OCI-LY7 (cell line): ENCODE measurements around the gene LIPH. TPM values are rescaled to one million over a fixed set of nuclear protein-coding genes. Genes with fewer than 3 reads are reported as not detected.

Source experiments
- BruUV-seq: library from RNA; stranded (reverse); fragments of 400-500 nt; replicated peaks from 2 replicates; lab custom pipeline; 2021; lab: Mats Ljungman, UMichigan
- CTCF ChIA-PET: fragments of 300-600 bp; sonication (Branson Sonifier 250); formaldehyde crosslinking; loops from one replicate; lab custom pipeline; 2022; ENCODE audit warnings: antibody characterized with exemption; ENCODE audit not compliant: unreplicated experiment; lab: Charles Lee
- POLR2A ChIA-PET: fragments of 300-600 bp; sonication (Branson Sonifier 250); formaldehyde crosslinking; loops from one replicate; lab custom pipeline; 2022; ENCODE audit warnings: antibody characterized with exemption; lab: Charles Lee
- DNase-seq: peaks from one replicate; pipeline ENCODE4 v3.0.0-alpha.2; 2015; ENCODE audit warnings: low spot score
- H2AFZ ChIP-seq: fragments of 200-600 bp; sonication (generic), shearing (Covaris generic); 2 replicates; pipeline ENCODE4 v1.6.1; 2014; ENCODE audit warnings: mild to moderate bottlenecking, antibody characterized with exemption, low read length, moderate library complexity
- H3K27ac ChIP-seq: fragments of 200-600 bp; sonication (generic); 2 replicates; pipeline ENCODE4 v1.5.1; 2014; ENCODE audit warnings: mixed run types, low read depth, mild to moderate bottlenecking, moderate library complexity, low read length, inconsistent platforms; ENCODE audit not compliant: poor library complexity, severe bottlenecking
- H3K36me3 ChIP-seq: fragments of 200-600 bp; sonication (generic); 2 replicates; pipeline ENCODE4 v1.6.1; 2014; ENCODE audit warnings: mild to moderate bottlenecking, antibody characterized with exemption, low read length, moderate library complexity, mixed read lengths; ENCODE audit not compliant: insufficient read depth
- H3K4me1 ChIP-seq: fragments of 200-600 bp; sonication (generic); 2 replicates; pipeline ENCODE4 v1.5.1; 2014; ENCODE audit warnings: mild to moderate bottlenecking, low read length; ENCODE audit not compliant: insufficient read depth, poor library complexity, severe bottlenecking
- H3K4me2 ChIP-seq: fragments of 200-600 bp; sonication (generic); 2 replicates; pipeline ENCODE4 v1.6.1; 2014; ENCODE audit warnings: mild to moderate bottlenecking, low read length
- H3K4me3 ChIP-seq: fragments of 200-600 bp; sonication (generic); 2 replicates; pipeline ENCODE4 v1.5.1; 2014; ENCODE audit warnings: mild to moderate bottlenecking, low read depth, low read length; ENCODE audit not compliant: poor library complexity, severe bottlenecking
- H3K79me2 ChIP-seq: fragments of 200-600 bp; sonication (generic); 2 replicates; pipeline ENCODE4 v1.6.1; 2016; ENCODE audit warnings: low read depth, mild to moderate bottlenecking, low read length, moderate library complexity, mixed read lengths; ENCODE audit not compliant: insufficient read depth
- H3K9me2 ChIP-seq: fragments of 200-600 bp; sonication (generic); 2 replicates; pipeline ENCODE4 v1.6.1; 2016; ENCODE audit warnings: mild to moderate bottlenecking, low read length, mixed read lengths; ENCODE audit not compliant: insufficient read depth
- H3K9me3 ChIP-seq: fragments of 200-600 bp; sonication (generic); 2 replicates; pipeline ENCODE4 v1.6.1; 2014; ENCODE audit warnings: mild to moderate bottlenecking, mixed run types, low read length, mixed read lengths
- H4K20me1 ChIP-seq: fragments of 200-600 bp; sonication (generic); 2 replicates; pipeline ENCODE4 v1.6.1; 2014; ENCODE audit warnings: mild to moderate bottlenecking, antibody characterized with exemption, low read length, moderate library complexity, mixed read lengths; ENCODE audit not compliant: insufficient read depth
- EZH2phosphoT487 ChIP-seq: fragments of 200-600 bp; sonication (generic); IDR thresholded peaks from 2 replicates; pipeline ENCODE4 v1.6.1; 2018; ENCODE audit warnings: low read depth, borderline replicate concordance, mild to moderate bottlenecking, mixed run types, antibody characterized with exemption, low read length, moderate library complexity, mixed read lengths
- intact Hi-C: fragments of 100-400 bp; cut with micrococcal nuclease; formaldehyde crosslinking; loops from one replicate; pipeline ENCODE4 v1.10.0; 2022; ENCODE audit not compliant: unreplicated experiment
- total RNA-seq, 2 experiments: library from RNA; depleted of rRNA in 1 of 2; stranded (reverse); fragments of >200 nt in 1 of 2; shearing (Covaris generic) in 1 of 2; gene quantifications; 2 replicates each; pipeline ENCODE4 v1.2.3, GENCODE V29; 2014 to 2022
- TF ChIP-seq, protein P1 (sequence below): fragments of 200-600 bp; sonication (generic); conservative IDR thresholded peaks from 2 replicates; pipeline ENCODE4 v1.5.1; 2014; ENCODE audit warnings: mild to moderate bottlenecking, antibody characterized with exemption, low read length, moderate library complexity, mixed read lengths

LIPH gene
- total RNA-seq, 2 experiments from 2014 or later, result not detected

DNA sequence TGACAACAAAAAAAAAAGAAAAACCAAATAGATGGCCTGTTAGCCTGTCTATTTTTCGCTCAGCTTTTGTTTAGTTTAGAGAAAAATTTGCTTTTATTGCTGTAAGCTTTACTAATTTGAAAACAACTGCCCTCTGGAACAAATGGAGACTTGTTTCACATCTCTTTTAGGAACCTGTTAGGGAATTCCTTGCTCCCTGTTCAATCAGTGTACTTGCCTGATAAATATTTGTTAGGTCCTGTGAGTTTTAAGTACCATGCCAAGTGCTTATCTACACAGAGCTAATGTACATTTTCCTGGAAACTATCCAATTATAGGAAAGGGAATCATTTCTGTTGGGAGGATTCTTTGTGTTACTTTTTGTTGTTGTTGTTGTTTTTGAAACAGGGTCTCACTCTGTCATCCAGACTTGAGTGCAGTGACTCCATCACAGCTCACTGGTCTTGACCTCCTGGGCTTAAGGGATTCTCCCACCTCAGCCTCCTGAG is 3.5 kb upstream of the LIPH start:
- H3K4me3 ChIP-seq, result no peak overlapping the region
- no peak overlapping the region for H2AFZ ChIP-seq
- H3K36me3 ChIP-seq, result no peaks in the 10 kb centered on the region
- intact Hi-C loops, result loop anchor here (5.0 kb wide), 1 partner anchor 204 kb away; no protein-coding TSS in a partner anchor
- no peaks in the 10 kb centered on the region for H3K9me3 ChIP-seq
- ChIA-PET POLR2A (interaction anchor here (1.1 kb wide), 1 partner anchor 10 kb away, joined by 3 read pairs; no protein-coding TSS in a partner anchor), CTCF (no interaction called here)
- no peak overlapping the region for H3K27ac ChIP-seq
- DNase-seq, result no peak
- no peaks in the 10 kb centered on the region for H3K79me2 ChIP-seq
- H3K4me1 ChIP-seq, result no peaks in the 10 kb centered on the region
- H3K9me2 ChIP-seq, result no peaks in the 10 kb centered on the region
- BruUV-seq, result no TSS peak
- TF ChIP-seq, protein P1, sequence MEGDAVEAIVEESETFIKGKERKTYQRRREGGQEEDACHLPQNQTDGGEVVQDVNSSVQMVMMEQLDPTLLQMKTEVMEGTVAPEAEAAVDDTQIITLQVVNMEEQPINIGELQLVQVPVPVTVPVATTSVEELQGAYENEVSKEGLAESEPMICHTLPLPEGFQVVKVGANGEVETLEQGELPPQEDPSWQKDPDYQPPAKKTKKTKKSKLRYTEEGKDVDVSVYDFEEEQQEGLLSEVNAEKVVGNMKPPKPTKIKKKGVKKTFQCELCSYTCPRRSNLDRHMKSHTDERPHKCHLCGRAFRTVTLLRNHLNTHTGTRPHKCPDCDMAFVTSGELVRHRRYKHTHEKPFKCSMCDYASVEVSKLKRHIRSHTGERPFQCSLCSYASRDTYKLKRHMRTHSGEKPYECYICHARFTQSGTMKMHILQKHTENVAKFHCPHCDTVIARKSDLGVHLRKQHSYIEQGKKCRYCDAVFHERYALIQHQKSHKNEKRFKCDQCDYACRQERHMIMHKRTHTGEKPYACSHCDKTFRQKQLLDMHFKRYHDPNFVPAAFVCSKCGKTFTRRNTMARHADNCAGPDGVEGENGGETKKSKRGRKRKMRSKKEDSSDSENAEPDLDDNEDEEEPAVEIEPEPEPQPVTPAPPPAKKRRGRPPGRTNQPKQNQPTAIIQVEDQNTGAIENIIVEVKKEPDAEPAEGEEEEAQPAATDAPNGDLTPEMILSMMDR, result no peak
- no peak for TF ChIP-seq EZH2phosphoT487
- H4K20me1 ChIP-seq, result no peaks in the 10 kb centered on the region
- no peak overlapping the region for H3K4me2 ChIP-seq

DNA sequence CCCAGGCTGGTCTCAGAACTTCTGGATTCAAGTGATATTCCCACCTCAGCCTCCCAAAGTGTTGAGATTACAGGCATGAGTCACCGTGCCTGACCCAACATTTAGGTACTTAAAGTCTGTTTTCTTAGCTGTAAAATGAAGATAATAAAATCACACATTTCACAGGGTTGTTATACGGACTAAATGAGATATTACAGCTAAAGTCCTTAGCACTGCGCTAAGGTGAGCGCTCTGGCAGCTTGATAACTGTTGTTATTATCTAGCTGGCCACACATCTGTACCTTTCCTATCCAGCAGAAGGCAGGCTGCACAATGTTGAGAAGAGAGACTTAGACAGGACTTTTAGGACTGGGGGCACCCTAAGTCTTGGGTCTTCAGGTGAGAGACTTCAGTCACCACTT is 2.7 kb upstream of the LIPH start:
- Histone ChIP-seq H3K4me2 (no peak overlapping the region), H3K36me3 (no peaks in the 10 kb centered on the region), H3K4me1 (no peaks in the 10 kb centered on the region), H3K9me2 (no peaks in the 10 kb centered on the region), H3K4me3 (no peak overlapping the region), H3K79me2 (no peaks in the 10 kb centered on the region), H3K9me3 (no peaks in the 10 kb centered on the region), H4K20me1 (no peaks in the 10 kb centered on the region), H2AFZ (no peak overlapping the region), H3K27ac (no peak overlapping the region)
- POLR2A ChIA-PET, result interaction anchor here (0.6 kb wide), 1 partner anchor 8 kb away, joined by 3 read pairs; no protein-coding TSS in a partner anchor
- TF ChIP-seq, protein P1, result no peak
- TF ChIP-seq EZH2phosphoT487, result no peak
- intact Hi-C loops, result loop anchor here (5.0 kb wide), 1 partner anchor 203 kb away; no protein-coding TSS in a partner anchor
- no TSS peak for BruUV-seq
- DNase-seq, result no peak
- CTCF ChIA-PET, result no interaction called here

DNA sequence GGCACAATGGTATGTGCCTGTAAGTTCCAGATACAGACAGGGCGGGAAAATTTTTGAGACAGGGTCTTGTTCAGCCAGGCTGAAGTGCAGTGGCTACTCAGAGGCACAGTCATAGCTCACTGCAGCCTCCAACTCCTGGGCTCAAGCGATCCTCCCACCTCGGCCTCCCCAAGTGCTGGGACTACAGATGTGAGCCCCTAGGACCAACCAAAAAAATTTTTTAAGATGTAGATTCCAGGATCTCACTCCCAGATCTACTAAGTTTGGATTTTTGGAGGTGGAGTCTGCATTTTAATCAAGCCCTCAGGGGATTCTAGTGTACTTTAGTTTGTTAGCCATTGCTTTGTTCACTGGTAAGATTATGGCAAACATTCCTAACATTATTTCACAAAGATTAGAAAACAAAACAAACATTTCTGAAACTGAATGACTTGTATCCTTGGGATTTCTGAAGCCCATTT is 2.7 kb downstream of the LIPH start:
- intact Hi-C loops, result no loop called here
- no peak for DNase-seq
- TF ChIP-seq EZH2phosphoT487, result no peak
- TF ChIP-seq, protein P1, result no peak
- no peak overlapping the region for H3K4me3 ChIP-seq
- no peaks in the 10 kb centered on the region for H3K36me3 ChIP-seq
- CTCF ChIA-PET, result no interaction called here
- POLR2A ChIA-PET, result no interaction called here
- no peak overlapping the region for H2AFZ ChIP-seq
- H4K20me1 ChIP-seq, result no peaks in the 10 kb centered on the region
- H3K4me2 ChIP-seq, result no peak overlapping the region
- H3K9me2 ChIP-seq, result no peaks in the 10 kb centered on the region
- no peak overlapping the region for H3K27ac ChIP-seq
- no peaks in the 10 kb centered on the region for H3K4me1 ChIP-seq
- no TSS peak for BruUV-seq
- H3K79me2 ChIP-seq, result no peaks in the 10 kb centered on the region
- no peaks in the 10 kb centered on the region for H3K9me3 ChIP-seq
